ENCODE measurements around the gene STAT3.

GRCh38 chr17:42389899-42390298 lies 1.7 kb upstream of the STAT3 start:
- TF ChIP-seq CTCF (IDR thresholded peaks at IDR 0.05; ENCODE audit: low read depth, low read length, poor library complexity, severe bottlenecking) (no peak), EZH2phosphoT487 (IDR thresholded peaks at IDR 0.05; ENCODE audit: borderline replicate concordance, low read length) (no peak)

Measured in DOHH2 (cell line).